K562 (cell line): ENCODE results near the gene DUSP21.

Experiments
- RBFOX2 ChIP-seq: fragments of 200-400 bp; formaldehyde crosslinking; IDR thresholded peaks from 2 replicates; pipeline ENCODE4 v1.6.1; 2017; ENCODE audit warnings: low read depth, mild to moderate bottlenecking, low read length, moderate library complexity
- WHSC1 ChIP-seq: IDR thresholded peaks from one replicate; pipeline ENCODE4 v1.6.1; 2012; ENCODE audit warnings: low read length, control low read depth, inconsistent platforms
- TF ChIP-seq, protein P1 (sequence below): fragments of 250-450 bp; sonication (Bioruptor Pico); IDR thresholded peaks from 2 replicates; pipeline ENCODE4 v1.4.0; 2020
- TF ChIP-seq, protein P2 (sequence below): fragments of 250-450 bp; sonication (Bioruptor Pico); IDR thresholded peaks from 2 replicates; pipeline ENCODE4 v1.5.0; 2022; ENCODE audit warnings: mild to moderate bottlenecking

DNA sequence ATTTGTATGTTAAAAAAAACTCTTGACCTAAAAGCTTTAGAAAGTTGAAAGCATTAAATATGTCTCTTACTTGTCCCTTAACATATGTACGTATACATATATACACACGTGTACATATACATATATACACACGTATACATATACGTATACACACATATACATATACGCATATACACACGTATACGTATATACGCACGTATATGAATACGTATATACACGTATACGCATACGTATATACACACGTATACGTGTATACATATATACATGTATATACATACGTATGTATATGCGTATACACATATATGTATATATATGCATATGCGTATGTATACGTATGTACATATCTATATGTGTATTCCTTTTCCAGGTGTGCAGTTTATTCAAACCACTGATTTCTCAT, 32.9 kb downstream of the DUSP21 start:
- TF ChIP-seq, protein P1, sequence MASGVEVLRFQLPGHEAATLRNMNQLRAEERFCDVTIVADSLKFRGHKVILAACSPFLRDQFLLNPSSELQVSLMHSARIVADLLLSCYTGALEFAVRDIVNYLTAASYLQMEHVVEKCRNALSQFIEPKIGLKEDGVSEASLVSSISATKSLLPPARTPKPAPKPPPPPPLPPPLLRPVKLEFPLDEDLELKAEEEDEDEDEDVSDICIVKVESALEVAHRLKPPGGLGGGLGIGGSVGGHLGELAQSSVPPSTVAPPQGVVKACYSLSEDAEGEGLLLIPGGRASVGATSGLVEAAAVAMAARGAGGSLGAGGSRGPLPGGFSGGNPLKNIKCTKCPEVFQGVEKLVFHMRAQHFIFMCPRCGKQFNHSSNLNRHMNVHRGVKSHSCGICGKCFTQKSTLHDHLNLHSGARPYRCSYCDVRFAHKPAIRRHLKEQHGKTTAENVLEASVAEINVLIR (CRISPR knock-in tag) = no peak
- TF ChIP-seq RBFOX2 (no peak), WHSC1 (no peak)
- TF ChIP-seq, protein P2, sequence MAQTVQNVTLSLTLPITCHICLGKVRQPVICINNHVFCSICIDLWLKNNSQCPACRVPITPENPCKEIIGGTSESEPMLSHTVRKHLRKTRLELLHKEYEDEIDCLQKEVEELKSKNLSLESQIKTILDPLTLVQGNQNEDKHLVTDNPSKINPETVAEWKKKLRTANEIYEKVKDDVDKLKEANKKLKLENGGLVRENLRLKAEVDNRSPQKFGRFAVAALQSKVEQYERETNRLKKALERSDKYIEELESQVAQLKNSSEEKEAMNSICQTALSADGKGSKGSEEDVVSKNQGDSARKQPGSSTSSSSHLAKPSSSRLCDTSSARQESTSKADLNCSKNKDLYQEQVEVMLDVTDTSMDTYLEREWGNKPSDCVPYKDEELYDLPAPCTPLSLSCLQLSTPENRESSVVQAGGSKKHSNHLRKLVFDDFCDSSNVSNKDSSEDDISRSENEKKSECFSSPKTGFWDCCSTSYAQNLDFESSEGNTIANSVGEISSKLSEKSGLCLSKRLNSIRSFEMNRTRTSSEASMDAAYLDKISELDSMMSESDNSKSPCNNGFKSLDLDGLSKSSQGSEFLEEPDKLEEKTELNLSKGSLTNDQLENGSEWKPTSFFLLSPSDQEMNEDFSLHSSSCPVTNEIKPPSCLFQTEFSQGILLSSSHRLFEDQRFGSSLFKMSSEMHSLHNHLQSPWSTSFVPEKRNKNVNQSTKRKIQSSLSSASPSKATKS (CRISPR knock-in tag) = peak; percentile 86; the same call in 1 of the 2 replicates
